GM18511 (cell line): Measurements from ENCODE around the gene GOLGA6L4.
"Not testable (repeated sequence)": the region's sequence is repeated elsewhere in the genome, so short reads cannot be mapped to it uniquely, and the experiment has no call there.

Experiments used
- ATAC-seq: cut with Tn5 transposase; IDR thresholded peaks from one replicate; pipeline ENCODE4 v1.9.1; 2021; ENCODE audit warnings: mild to moderate bottlenecking, moderate library complexity; ENCODE audit not compliant: unreplicated experiment

Gene GOLGA6L4

GRCh38 chr15:84235573-84235972 lies at the start of gene GOLGA6L4:
Gene GOLGA6L4 (plus strand): TSS chr15:84235773. CDS start chr15:84235835, 62 bp downstream.
- ATAC-seq = not testable (repeated sequence)

- ATAC-seq = not testable (repeated sequence)
Observed at GRCh38 chr15:84192982-84193381, 42.6 kb upstream of the GOLGA6L4 start.

GRCh38 chr15:84195603-84196002 lies 40.0 kb upstream of the GOLGA6L4 start:
- not testable (repeated sequence) for ATAC-seq

- not testable (repeated sequence) for ATAC-seq
Observed at GRCh38 chr15:84196530-84197188, 38.9 kb upstream of the GOLGA6L4 start.

- not testable (repeated sequence) for ATAC-seq
Observed at GRCh38 chr15:84199865-84200264, 35.7 kb upstream of the GOLGA6L4 start.

- not testable (repeated sequence) for ATAC-seq
Observed at GRCh38 chr15:84246441-84246840, 10.9 kb downstream of the GOLGA6L4 start.
